Fibroblast of skin of abdomen (primary cell): ENCODE data around the gene RASAL2.
A peak's percentile ranks its signal among the peaks of the same experiment; 100 is the strongest.
"Not testable (repeated sequence)": the region's sequence is repeated elsewhere in the genome, so short reads cannot be mapped to it uniquely, and the experiment has no call there.

Experiments
- DNase-seq: peaks from one replicate; pipeline ENCODE4 v3.0.0-alpha.2; 2013

RASAL2 gene

DNA sequence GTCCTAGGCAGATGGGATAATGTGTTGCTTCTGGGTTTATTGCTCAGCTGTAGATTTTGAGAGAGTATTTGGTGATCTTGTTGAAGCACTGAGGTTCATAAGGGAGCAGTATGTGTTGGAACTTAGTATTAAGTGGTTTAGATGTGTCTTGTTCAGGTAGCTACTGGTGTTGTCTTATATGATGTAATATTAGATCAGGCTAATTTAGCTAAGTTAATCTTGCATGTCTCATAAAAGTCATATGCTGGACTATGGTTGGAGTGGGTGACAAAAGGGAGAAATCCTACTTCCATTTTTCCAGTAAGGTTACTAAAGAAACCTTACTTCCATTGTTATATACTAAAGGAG, 206.4 kb downstream of the RASAL2 start:
- DNase-seq: no peak

DNA sequence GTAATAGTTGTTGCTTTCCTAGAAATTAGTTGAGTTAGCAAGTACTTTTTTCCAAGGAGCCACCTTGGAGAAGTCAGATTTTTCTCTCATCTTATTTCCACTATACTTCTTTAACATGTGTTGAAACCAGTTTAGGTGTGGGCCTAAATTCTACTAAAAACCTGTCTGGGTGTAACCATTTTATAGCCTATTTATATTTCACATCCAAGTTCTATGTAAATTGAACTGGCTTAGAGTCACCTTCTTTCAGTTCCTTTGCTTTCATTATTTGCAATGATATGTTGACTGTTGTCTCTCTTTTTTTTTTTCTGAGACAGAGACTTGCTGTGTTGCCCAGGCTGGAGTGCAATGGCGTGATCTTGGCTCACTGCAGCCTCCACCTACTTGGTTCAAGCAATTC, 207.2 kb downstream of the RASAL2 start:
- DNase-seq: no peak

DNA sequence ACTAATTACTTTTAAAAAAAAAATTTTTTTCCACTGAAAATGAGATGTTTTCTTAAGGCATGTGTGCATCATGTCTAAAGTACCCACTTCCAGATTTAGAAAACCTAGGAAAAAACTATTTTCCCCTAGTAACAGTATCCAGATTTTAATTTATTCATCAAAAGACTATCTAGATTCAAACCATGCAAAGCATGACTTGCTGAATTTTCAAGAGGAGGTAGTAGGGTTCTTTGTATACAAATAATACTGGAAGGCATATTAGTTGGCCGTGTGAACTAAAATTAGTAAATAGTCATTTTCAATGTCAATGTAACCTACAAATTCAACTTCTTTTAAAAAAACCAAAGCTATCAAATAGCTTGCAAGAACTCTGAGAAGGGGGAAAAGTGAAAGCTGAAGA, 213.4 kb downstream of the RASAL2 start:
- DNase-seq: no peak

DNA sequence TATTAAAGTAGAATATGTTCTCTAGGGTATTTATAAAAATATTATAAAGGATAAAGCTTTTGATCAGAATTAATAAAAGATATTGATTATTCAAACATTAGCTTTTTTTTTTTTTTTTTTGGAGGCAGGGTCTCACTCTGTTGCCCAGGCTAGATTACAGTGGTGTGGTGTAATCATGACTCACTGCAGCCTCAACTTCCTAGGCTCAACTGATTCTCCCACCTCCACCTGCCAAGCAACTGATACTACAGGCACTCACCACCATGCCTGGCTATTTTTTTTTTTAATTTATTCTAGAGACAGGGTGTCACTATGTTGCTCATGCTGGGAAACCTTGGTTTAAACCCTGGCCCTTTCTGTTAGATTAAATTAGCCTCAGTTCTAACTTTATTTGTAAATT, 214.5 kb downstream of the RASAL2 start:
- no peak for DNase-seq

GRCh38 chr1:178310685-178311105, 216.8 kb downstream of the RASAL2 start:
- peak; percentile 74 for DNase-seq

GRCh38 chr1:178311164-178311563, 217.3 kb downstream of the RASAL2 start:
- peak; percentile 36 for DNase-seq

DNA sequence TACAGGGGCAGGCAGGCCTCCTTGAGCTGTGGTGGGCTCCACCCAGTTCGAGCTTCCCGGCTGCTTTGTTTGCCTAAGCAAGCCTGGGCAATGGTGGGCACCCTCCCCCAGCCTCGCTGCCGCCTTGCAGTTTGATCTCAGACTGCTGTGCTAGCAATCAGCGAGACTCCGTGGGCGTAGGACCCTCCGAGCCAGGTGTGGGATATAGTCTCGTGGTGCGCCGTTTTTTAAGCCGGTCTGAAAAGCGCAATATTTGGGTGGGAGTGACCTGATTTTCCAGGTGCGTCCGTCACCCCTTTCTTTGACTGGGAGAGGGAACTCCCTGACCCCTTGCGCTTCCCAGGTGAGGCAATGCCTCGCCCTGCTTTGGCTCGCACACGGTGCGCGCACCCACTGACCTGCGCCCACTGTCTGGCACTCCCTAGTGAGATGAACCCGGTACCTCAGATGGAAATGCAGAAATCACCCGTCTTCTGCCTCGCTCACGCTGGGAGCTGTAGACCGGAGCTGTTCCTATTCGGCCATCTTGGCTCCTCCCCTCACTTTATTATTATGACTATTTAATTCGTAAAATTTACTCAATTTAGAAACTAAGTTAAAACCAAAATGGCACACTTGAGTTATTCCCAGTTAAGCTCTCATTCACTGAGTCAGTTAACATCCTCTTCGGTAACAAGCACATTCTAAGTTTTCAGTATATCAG, 226.5 kb downstream of the RASAL2 start:
- not testable (repeated sequence) for DNase-seq

GRCh38 chr1:178323067-178323466, 229.2 kb downstream of the RASAL2 start:
- DNase-seq: no peak

GRCh38 chr1:178324003-178324402, 230.1 kb downstream of the RASAL2 start:
- DNase-seq: no peak

- DNase-seq: no peak
These were observed 234.8 kb downstream of the RASAL2 start for GRCh38 chr1:178328728-178329127.

DNA sequence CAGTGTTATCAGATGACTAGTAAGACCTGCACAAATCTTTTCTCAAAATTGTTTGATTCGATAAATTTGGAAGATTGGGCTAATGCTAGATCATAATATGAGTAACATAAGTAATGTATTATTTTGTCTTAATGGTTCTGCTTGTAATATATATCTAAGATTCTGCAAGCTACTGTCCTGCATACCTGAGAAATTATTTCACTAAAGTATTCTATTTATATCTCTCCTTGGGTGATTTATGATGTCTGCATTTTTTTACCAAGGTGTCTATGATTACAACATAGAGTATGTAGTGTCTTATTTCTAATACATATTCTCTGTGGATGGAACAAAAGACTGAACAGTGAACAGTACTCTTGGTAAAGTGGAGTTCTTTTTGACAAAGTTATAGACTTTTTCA, 236.2 kb downstream of the RASAL2 start:
- DNase-seq: peak; percentile 63

DNA sequence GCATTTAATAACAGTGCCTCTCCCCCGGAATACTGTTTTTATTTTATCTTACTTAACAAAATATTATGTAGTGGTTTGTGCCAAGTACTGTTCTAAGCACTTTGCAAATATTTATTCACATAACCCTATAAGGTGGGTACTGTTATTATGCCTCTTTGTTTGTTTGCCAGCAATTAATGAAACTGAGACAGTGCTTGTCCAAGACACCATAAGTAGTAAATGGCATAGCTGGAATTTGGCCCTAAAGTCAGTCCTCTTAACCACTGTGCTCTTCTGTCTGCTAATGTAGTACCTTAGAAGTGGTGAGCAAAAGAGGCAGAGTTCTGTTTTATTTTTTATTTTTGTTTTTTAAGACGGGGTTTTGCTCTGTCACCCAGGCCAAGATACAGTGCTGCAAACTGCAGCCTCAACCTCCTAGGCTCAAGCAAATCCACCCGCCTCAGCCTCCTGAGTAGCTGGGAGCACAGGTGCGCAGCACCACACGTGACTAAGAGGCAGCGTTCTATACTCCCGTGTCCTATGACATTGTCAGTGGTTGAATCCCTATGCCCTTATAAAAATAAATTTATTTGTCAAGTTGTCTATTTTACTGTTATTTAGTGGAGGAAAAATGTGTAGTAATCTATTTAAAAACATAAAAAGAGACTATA, 237.1 kb downstream of the RASAL2 start:
- DNase-seq: no peak

GRCh38 chr1:178335426-178335825, 241.5 kb downstream of the RASAL2 start:
- no peak for DNase-seq

- no peak for DNase-seq
These were observed 243.3 kb downstream of the RASAL2 start for GRCh38 chr1:178337091-178337706.

DNA sequence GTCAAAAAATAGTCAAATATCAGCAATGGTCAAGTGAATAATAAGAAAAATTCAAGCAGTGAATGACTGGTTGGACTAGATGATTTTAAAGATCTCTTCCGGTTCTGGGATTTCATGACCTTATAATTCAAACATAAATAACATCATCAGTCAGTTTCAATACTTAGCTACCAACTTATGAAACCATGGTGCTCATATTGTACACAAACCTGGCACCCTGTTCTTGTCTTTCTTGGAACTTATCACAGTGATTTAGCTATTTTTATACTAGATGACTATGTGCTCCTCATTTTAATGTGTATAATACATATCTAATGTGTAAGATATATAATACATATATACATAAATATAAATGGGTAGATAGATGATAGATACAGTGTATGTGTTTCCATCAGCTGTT, 245.9 kb downstream of the RASAL2 start:
- DNase-seq: no peak

DNA sequence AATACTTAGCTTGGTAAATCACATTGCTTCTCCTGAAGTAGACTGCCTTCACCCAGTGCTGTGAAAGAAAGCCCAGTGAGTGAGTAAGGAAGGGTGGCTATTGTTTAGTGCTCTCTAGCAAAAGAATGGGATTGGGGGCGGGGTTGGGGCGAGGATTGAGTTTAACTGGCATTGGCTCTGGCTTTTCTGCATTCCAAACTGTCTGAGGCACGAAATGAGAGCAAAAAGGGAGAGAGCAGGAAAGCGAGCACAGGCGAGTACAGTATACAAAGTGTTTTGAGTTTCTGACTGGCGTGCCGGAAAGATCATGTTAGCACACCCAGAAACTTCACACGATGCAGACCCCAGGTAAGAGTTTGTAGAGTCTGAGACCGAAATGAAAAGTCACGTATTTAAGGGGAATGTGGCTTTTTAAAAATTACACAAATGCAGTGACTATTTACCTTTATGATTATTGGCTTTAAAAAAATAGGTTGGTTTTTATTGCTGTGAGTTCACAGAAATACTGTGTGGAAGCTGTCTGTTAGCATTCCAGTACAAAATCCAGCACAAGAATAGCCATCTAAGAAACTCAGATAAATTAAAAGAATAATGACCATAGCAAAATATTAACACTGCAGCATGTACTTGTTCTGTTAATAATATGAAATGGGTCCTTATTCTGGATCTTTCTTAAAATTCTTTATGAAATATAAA, 247.5 kb downstream of the RASAL2 start:
- peak; percentile 91 for DNase-seq

- DNase-seq: no peak
These were observed 248.8 kb downstream of the RASAL2 start for GRCh38 chr1:178342745-178343144.

- DNase-seq: peak; percentile 92
These were observed 250.7 kb downstream of the RASAL2 start for GRCh38 chr1:178344513-178345091.

DNA sequence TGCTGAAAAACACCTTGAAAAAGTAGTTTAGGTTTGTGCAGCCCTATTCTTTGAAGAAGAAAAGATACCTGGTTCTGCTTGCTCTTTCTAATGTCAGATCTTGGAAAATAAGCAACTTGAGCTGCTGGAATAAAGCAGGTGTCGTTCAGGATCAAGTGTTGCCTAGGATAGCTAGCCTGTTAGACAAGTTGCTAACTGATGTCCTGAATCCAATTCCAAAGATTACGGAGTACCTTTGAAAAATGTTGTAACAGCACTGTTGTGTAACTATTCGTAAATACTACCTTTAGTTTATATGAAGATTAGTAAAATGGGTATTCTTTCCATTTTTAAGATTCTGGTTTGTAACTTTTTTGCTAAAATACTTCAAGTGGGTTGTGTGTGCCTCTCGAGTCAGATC, 251.3 kb downstream of the RASAL2 start:
- DNase-seq: no peak

GRCh38 chr1:178345807-178346206, 251.9 kb downstream of the RASAL2 start:
- peak; percentile 17 for DNase-seq

- DNase-seq: no peak
These were observed 255.9 kb downstream of the RASAL2 start for GRCh38 chr1:178349801-178350200.

DNA sequence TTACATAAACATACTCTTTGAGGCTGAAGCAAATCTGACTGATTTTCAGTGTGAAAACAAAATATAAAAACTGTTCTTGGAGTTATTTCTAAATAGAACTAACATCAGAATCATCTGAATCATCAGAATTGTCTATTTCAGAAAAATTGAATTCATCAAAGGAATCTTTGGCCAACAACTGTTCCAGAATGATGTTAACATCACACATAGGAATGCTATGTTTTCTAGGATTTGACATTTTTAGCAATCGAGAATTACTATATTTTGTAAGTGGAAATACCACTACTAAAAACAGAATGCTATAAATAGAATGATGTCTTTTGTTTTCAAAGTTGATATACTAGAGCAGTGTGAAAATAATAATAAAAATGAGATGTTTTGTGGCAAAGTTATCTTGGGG, 258.0 kb downstream of the RASAL2 start:
- not testable (repeated sequence) for DNase-seq

GRCh38 chr1:178352790-178353416, 259.0 kb downstream of the RASAL2 start:
- DNase-seq: no peak
